ENCODE results near the gene AGK. TPM values are rescaled to one million over a fixed set of nuclear protein-coding genes. Genes with fewer than 3 reads are reported as not detected.
A peak's percentile ranks its signal among the peaks of the same experiment; 100 is the strongest.

AGK gene
- total and polyA plus RNA-seq, 7 donors, result 5.8 to 15.4 (median 9.0) TPM

- WGBS, 3 donors, result 88 to 95% (median 91%) methylated on average over 18 of the region's 18 CpGs
- Histone ChIP-seq H3K4me3 (no peak overlapping the region), H3K4me1 (no peaks in the 10 kb centered on the region), H3K36me3 (ENCODE audit: insufficient read depth in 1 of 2, low read depth in 1 of 2) (peaks cover 4 to 64% of the 10 kb centered on the region in 2 donors), H3K9me3 (no peaks in the 10 kb centered on the region), H3K27ac (no peak overlapping the region), H3K27me3 (ENCODE audit: insufficient read depth in 3 of 3, low read length in 2 of 3) (no peaks in the 10 kb centered on the region)
- no peak for ATAC-seq
- DNase-seq, result no peak
- intact Hi-C loops (cut with DNase I), result no loop called here
- no peak for TF ChIP-seq CTCF (IDR thresholded peaks at IDR 0.05)
Observed at GRCh38 chr7:141665208-141666035, 114.2 kb downstream of the AGK start.

GRCh38 chr7:141666071-141666470, 114.9 kb downstream of the AGK start:
- Histone ChIP-seq H3K27me3 (ENCODE audit: insufficient read depth in 3 of 3, low read length in 2 of 3) (no peaks in the 10 kb centered on the region), H3K36me3 (ENCODE audit: insufficient read depth in 1 of 2, low read depth in 1 of 2) (peaks cover 6 to 65% of the 10 kb centered on the region in 2 donors), H3K9me3 (no peaks in the 10 kb centered on the region), H3K4me3 (no peak overlapping the region), H3K27ac (no peak overlapping the region), H3K4me1 (no peaks in the 10 kb centered on the region)
- ATAC-seq, result no peak
- WGBS, 3 donors, result 77 to 83% (median 78%) methylated on average over 4 of the region's 4 CpGs
- TF ChIP-seq CTCF (IDR thresholded peaks at IDR 0.05), result no peak
- no peak for DNase-seq
- intact Hi-C loops (cut with DNase I), result no loop called here

GRCh38 chr7:141668853-141669252, 117.6 kb downstream of the AGK start:
- ATAC-seq (no peak), DNase-seq (no peak)
- Histone ChIP-seq H3K9me3 (no peaks in the 10 kb centered on the region), H3K4me1 (no peaks in the 10 kb centered on the region), H3K27me3 (ENCODE audit: insufficient read depth in 3 of 3, low read length in 2 of 3) (no peaks in the 10 kb centered on the region), H3K4me3 (no peak overlapping the region), H3K27ac (no peak overlapping the region), H3K36me3 (ENCODE audit: insufficient read depth in 1 of 2, low read depth in 1 of 2) (peaks cover 4 to 50% of the 10 kb centered on the region in 2 donors)
- TF ChIP-seq CTCF (IDR thresholded peaks at IDR 0.05), result no peak
- intact Hi-C loops (cut with DNase I), result no loop called here
- WGBS, 3 donors, result 69 to 87% (median 78%) methylated on average over 2 of the region's 2 CpGs

GRCh38 chr7:141671705-141672496, 120.7 kb downstream of the AGK start:
- Histone ChIP-seq H3K4me1 (no peaks in the 10 kb centered on the region), H3K27me3 (ENCODE audit: insufficient read depth in 3 of 3, low read length in 2 of 3) (no peaks in the 10 kb centered on the region), H3K9me3 (no peaks in the 10 kb centered on the region), H3K36me3 (ENCODE audit: insufficient read depth in 1 of 2, low read depth in 1 of 2) (peaks cover 2 to 30% of the 10 kb centered on the region in 2 donors), H3K27ac (no peak overlapping the region), H3K4me3 (no peak overlapping the region)
- intact Hi-C loops (cut with DNase I), result no loop called here
- DNase-seq, result no peak
- ATAC-seq, result peak in 1 of 4 donors; percentile 36
- 92 to 96% (median 94%) methylated on average over 7 of the region's 7 CpGs for WGBS, 3 donors
- TF ChIP-seq CTCF (IDR thresholded peaks at IDR 0.05), result no peak

Measured in psoas muscle (tissue), 8 donors.